HL-60 (cell line): ENCODE measurements around the gene EFNA2.

Source experiments
- CTCF ChIP-seq: IDR thresholded peaks from one replicate; pipeline ENCODE4 v1.5.1; 2011; ENCODE audit warnings: low read length, control low read depth, inconsistent platforms; ENCODE audit not compliant: insufficient read depth
- POLR2AphosphoS5 ChIP-seq: IDR thresholded peaks from 2 replicates; pipeline ENCODE4 v1.6.1; 2012; ENCODE audit warnings: low read depth
- REST ChIP-seq: IDR thresholded peaks from 2 replicates; pipeline ENCODE4 v1.6.1; 2012; ENCODE audit warnings: low read depth; ENCODE audit not compliant: insufficient replicate concordance
- SPI1 ChIP-seq: IDR thresholded peaks from 2 replicates; pipeline ENCODE4 v1.6.1; 2012; ENCODE audit warnings: low read depth, mild to moderate bottlenecking, borderline replicate concordance

- TF ChIP-seq CTCF (no peak), REST (no peak), POLR2AphosphoS5 (no peak), SPI1 (no peak)
These were observed 6.9 kb downstream of the EFNA2 start for GRCh38 chr19:1292419-1293151.
